ACC112 (cell line): ENCODE measurements around the gene PHKB.
"Not testable (repeated sequence)": the region's sequence is repeated elsewhere in the genome, so short reads cannot be mapped to it uniquely, and the experiment has no call there.

Experiments
- H2AFZ ChIP-seq: fragments of 200-600 bp; sonication (generic); one replicate; pipeline ENCODE4 v1.6.0; 2017; ENCODE audit warnings: antibody characterized with exemption, low read length; ENCODE audit not compliant: unreplicated experiment
- H3K27ac ChIP-seq: fragments of 200-600 bp; sonication (generic); 2 replicates; pipeline ENCODE4 v1.5.1; 2014; ENCODE audit warnings: low read depth, mild to moderate bottlenecking, antibody characterized with exemption, low read length, moderate library complexity
- H3K27me3 ChIP-seq: fragments of 200-600 bp; sonication (generic); 2 replicates; pipeline ENCODE4 v1.6.1; 2014; ENCODE audit warnings: mild to moderate bottlenecking, antibody characterized with exemption, low read length, moderate library complexity, mixed read lengths; ENCODE audit not compliant: insufficient read depth
- H3K36me3 ChIP-seq: fragments of 200-600 bp; sonication (generic); 2 replicates; pipeline ENCODE4 v1.6.1; 2016; ENCODE audit warnings: mild to moderate bottlenecking, antibody characterized with exemption, low read length, moderate library complexity, mixed read lengths; ENCODE audit not compliant: insufficient read depth
- H3K4me1 ChIP-seq: fragments of 200-600 bp; sonication (generic); one replicate; pipeline ENCODE4 v1.6.1; 2016; ENCODE audit warnings: low read length, mixed read lengths; ENCODE audit not compliant: insufficient read depth, unreplicated experiment, control insufficient read depth
- H3K4me3 ChIP-seq: fragments of 200-600 bp; sonication (generic); 2 replicates; pipeline ENCODE4 v1.5.1; 2014; ENCODE audit warnings: mild to moderate bottlenecking, low read depth, low read length
- H3K79me2 ChIP-seq: fragments of 200-600 bp; sonication (generic); one replicate; pipeline ENCODE4 v1.6.0; 2016; ENCODE audit warnings: low read length; ENCODE audit not compliant: control insufficient read depth, unreplicated experiment, insufficient read depth

The PHKB gene

DNA sequence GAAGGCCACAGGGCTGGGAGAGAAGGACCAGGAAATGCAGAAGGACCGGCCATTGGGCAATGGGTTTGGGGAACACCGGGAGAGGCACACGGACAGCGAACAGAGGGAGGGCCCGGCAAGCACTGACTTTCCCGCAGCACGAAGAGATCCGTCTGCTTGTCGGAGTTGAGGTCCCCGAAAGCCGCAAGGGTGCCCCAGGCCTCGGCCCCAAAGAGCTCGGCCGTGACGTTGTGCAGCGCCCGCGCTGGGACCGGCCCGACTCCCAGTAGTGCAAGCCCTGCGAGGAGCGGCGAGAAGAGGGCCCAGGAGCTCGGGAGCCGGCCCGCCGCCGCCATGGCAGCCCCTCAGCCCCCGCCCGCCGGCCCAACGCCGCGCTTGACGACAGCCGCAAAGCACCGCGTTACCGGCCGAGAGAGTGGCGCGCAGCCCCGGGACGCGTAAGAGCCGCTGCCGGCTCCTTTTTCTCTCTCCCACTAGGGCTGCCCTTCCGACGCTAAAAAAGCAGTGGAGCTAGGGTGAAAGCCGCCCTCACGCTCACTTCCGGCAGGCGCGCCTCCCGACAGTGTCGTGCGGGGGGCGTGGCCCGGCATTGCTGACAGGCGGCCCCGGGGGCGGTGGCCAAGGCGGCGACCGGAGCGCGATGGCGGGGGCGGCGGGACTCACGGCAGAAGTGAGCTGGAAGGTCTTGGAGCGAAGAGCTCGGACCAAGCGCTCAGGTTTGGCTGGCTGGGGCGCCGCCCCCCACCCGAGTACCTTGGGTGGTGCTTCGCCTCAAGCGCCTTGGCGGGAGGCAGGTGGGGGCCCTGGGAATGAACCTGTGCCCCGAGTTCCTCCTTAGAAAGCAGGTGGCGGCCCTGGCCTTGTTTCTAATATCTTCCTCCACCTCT lies at the start of gene PHKB, which contains the start of gene ITFG1:
TSS of gene PHKB (plus strand) at position 621 of the 887 bp plus-strand sequence. CDS start at position 641, 20 bp downstream.
TSS of gene ITFG1 (minus strand) at position 353 of the 887 bp plus-strand sequence. CDS start at position 335, 18 bp downstream.
- H3K4me1 ChIP-seq: peaks cover 36% of the 10 kb centered on the region

GRCh38 chr16:47413041-47413440 lies 48.1 kb upstream of the PHKB start:
- Histone ChIP-seq H3K4me1 (no peaks in the 10 kb centered on the region), H3K36me3 (no peaks in the 10 kb centered on the region), H2AFZ (no peak overlapping the region), H3K27ac (no peak overlapping the region), H3K79me2 (no peaks in the 10 kb centered on the region), H3K4me3 (no peak overlapping the region), H3K27me3 (no peaks in the 10 kb centered on the region)

More for the DNA sequence above, at the start of gene PHKB, which contains the start of gene ITFG1:
- Histone ChIP-seq H3K27me3 (no peaks in the 10 kb centered on the region), H3K79me2 (peaks cover 49% of the 10 kb centered on the region), H3K36me3 (0 out of 2 replicates have a peak, but pooled peaks cover 4% of the 10 kb centered on the region), H2AFZ (peak within 1 kb of the TSS; percentile 95), H3K4me3 (peak within 1 kb of the TSS; percentile 93), H3K27ac (peak within 1 kb of the TSS; percentile 96)

- Histone ChIP-seq H3K4me3 (no peak overlapping the region), H3K4me1 (no peaks in the 10 kb centered on the region), H3K27ac (no peak overlapping the region), H3K79me2 (no peaks in the 10 kb centered on the region), H3K36me3 (no peaks in the 10 kb centered on the region), H3K27me3 (no peaks in the 10 kb centered on the region), H2AFZ (no peak overlapping the region)
Observed at GRCh38 chr16:47416869-47417268, 44.3 kb upstream of the PHKB start.

DNA sequence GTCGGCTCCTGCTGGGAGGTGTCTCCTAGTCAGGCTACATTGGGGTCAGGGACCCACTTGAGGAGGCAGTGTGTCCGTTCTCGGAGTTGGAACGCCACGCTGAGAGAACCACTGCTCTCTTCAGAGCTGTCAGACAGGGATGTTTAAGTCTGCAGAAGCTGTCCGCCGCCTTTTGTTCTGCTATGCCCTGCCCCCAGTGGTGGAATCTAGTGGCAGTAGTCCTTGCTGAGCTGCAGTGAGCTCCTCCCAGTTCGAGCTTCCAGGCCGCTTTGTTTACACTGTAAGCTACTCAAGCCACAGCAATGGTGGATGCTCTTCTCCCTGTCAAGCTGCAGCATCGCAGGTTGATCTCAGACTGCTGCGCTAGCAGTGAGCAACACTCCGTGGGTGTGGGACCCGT lies 36.3 kb upstream of the PHKB start:
- no peak overlapping the region for H2AFZ ChIP-seq
- H3K36me3 ChIP-seq: peaks cover 25% of the 10 kb centered on the region
- H3K4me1 ChIP-seq: no peaks in the 10 kb centered on the region
- no peak overlapping the region for H3K27ac ChIP-seq
- H3K27me3 ChIP-seq: no peaks in the 10 kb centered on the region
- no peaks in the 10 kb centered on the region for H3K79me2 ChIP-seq
- H3K4me3 ChIP-seq: no peak overlapping the region

- Histone ChIP-seq H2AFZ (no peak overlapping the region), H3K27ac (no peak overlapping the region), H3K27me3 (no peaks in the 10 kb centered on the region), H3K36me3 (peaks cover 25% of the 10 kb centered on the region), H3K4me3 (no peak overlapping the region), H3K79me2 (no peaks in the 10 kb centered on the region), H3K4me1 (no peaks in the 10 kb centered on the region)
Observed at GRCh38 chr16:47426806-47427205, 34.3 kb upstream of the PHKB start.

DNA sequence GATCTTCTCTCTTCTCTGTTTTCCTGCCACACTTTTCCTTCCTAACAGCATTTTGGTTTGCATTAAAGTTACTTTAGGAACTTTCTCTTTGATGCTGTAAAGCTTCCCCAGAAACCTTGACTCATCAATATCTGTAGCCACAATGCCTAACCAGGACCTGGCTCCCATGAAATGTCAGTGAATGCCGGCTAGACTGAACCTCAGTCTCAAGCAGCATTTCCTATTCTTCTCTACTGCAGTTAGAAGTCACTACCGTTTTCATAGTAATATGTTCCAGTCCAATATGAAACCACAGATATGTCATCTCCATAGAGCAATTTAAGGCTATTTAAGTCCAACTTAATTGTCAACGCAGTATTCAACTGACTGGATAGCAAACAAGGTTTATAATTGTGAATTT lies 29.2 kb upstream of the PHKB start:
- Histone ChIP-seq H3K27me3 (no peaks in the 10 kb centered on the region), H3K4me3 (no peak overlapping the region), H3K36me3 (peaks cover 16% of the 10 kb centered on the region), H3K27ac (no peak overlapping the region), H3K79me2 (peaks cover 5% of the 10 kb centered on the region), H3K4me1 (no peaks in the 10 kb centered on the region), H2AFZ (no peak overlapping the region)

DNA sequence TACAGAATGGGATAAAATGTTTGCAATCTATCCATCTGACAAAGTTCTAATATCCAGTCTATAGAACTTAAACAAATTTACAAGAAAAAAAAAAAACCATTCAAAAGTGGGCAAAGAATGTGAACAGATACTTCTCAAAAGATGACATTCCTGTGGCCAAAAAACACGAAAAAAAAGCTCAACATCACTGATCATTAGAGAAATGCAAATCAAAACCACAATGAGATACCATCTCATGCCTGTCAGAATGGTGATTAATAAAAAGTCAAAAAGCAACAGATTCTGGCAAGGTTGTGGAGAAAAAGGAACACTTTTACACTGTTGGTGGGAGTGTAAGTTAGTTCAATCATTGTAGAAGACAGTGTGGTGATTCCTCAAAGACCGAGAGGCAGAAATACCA lies 26.9 kb upstream of the PHKB start:
- not testable (repeated sequence) for H3K27ac ChIP-seq, H3K4me1 ChIP-seq, H3K4me3 ChIP-seq, H3K36me3 ChIP-seq, H2AFZ ChIP-seq, H3K27me3 ChIP-seq, H3K79me2 ChIP-seq

GRCh38 chr16:47440066-47440465 lies 21.1 kb upstream of the PHKB start:
- not testable (repeated sequence) for H3K4me3 ChIP-seq, H3K27ac ChIP-seq, H3K79me2 ChIP-seq, H3K36me3 ChIP-seq, H3K4me1 ChIP-seq, H2AFZ ChIP-seq, H3K27me3 ChIP-seq

DNA sequence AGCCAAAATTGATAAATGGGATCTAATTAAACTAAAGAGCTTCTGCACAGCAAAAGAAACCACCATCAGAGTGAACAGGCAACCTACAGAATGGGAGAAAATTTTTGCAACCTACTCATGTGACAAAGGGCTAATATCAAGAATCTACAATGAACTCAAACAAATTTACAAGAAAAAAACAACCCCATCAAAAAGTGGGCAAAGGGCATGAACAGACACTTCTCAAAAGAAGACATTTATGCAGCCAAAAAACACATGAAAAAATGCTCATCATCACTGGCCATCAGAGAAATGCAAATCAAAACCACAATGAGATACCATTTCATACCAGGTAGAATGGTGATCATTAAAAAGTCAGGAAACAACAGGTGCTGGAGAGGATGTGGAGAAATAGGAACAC lies 18.2 kb upstream of the PHKB start:
- H3K4me3 ChIP-seq, H2AFZ ChIP-seq, H3K36me3 ChIP-seq, H3K27me3 ChIP-seq, H3K27ac ChIP-seq, H3K4me1 ChIP-seq, H3K79me2 ChIP-seq: not testable (repeated sequence)

DNA sequence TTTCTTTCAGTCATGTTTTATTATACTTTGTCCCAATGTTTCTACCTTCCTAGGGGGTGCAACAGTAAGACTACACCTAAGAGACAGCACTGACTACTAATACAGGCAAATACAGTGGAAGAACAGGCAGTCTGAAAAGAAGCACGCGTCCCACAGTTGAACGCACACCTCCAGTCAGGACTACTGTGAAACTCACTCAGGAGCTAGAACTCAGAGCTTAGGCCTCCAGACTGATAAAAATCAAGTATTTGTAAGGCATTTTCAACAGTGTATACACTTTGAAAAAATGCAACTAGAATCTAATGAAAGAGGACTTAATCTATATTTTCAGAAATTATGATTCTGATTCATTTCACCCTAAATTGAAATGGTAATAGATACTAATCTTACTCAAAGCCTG lies 14.7 kb upstream of the PHKB start:
- H3K27me3 ChIP-seq: no peaks in the 10 kb centered on the region
- no peaks in the 10 kb centered on the region for H3K4me1 ChIP-seq
- H3K36me3 ChIP-seq: no peaks in the 10 kb centered on the region
- no peak overlapping the region for H3K27ac ChIP-seq
- no peak overlapping the region for H3K4me3 ChIP-seq
- H2AFZ ChIP-seq: no peak overlapping the region
- H3K79me2 ChIP-seq: peaks cover 2% of the 10 kb centered on the region
